K562 (cell line): Measurements from ENCODE around the gene IARS2. TPM values are rescaled to one million over a fixed set of nuclear protein-coding genes. Genes with fewer than 3 reads are reported as not detected.
A peak's percentile ranks its signal among the peaks of the same experiment; 100 is the strongest.

Source experiments
- MED1 ChIP-seq: sonication (generic); formaldehyde crosslinking; IDR thresholded peaks from 2 replicates; pipeline ENCODE4 v1.8.1; 2023; ENCODE audit warnings: missing genetic modification reagents, borderline replicate concordance
- PHB ChIP-seq: fragments of 250-450 bp; sonication (Bioruptor Pico); IDR thresholded peaks from 2 replicates; pipeline ENCODE4 v1.5.0; 2021
- POLR3G ChIP-seq: IDR thresholded peaks from 2 replicates; pipeline ENCODE4 v1.6.1; 2011; ENCODE audit not compliant: insufficient read length, insufficient replicate concordance; ENCODE audit errors: extremely low read depth
- RBM25 ChIP-seq: fragments of 200-400 bp; formaldehyde crosslinking; IDR thresholded peaks from 2 replicates; pipeline ENCODE4 v1.6.1; 2018; ENCODE audit warnings: low read length, low read depth, moderate library complexity; ENCODE audit not compliant: severe bottlenecking
- RHOXF2B ChIP-seq: fragments of 250-450 bp; sonication (Bioruptor Pico); conservative IDR thresholded peaks from 2 replicates; pipeline ENCODE4 v1.5.1; 2021
- SMARCA4 ChIP-seq: fragments of 450-650 bp; IDR thresholded peaks from 2 replicates; pipeline ENCODE4 v1.6.1; 2016
- SRSF9 ChIP-seq: fragments of 200-400 bp; formaldehyde crosslinking; IDR thresholded peaks from 2 replicates; pipeline ENCODE4 v1.6.1; 2017; ENCODE audit warnings: low read depth, low read length, borderline replicate concordance
- TBP ChIP-seq: optimal IDR thresholded peaks from 2 replicates; pipeline ENCODE3; 2011; ENCODE audit warnings: low read depth, low read length, improper control_type of control experiment
- ZC3H4 ChIP-seq: sonication (generic); formaldehyde crosslinking; IDR thresholded peaks from 2 replicates; pipeline ENCODE4 v1.9.0; 2021; ENCODE audit warnings: missing genetic modification reagents, borderline replicate concordance
- ZKSCAN8 ChIP-seq: fragments of 200-800 bp; sonication (Bioruptor generic); IDR thresholded peaks from 2 replicates; pipeline ENCODE4 v1.6.1; 2016; ENCODE audit warnings: missing genetic modification characterization, missing compliant biosample characterization
- ZNF174 ChIP-seq: fragments of 250-450 bp; sonication (Bioruptor Pico); IDR thresholded peaks from 2 replicates; pipeline ENCODE4 v1.4.0; 2020; ENCODE audit warnings: mild to moderate bottlenecking
- ZNF311 ChIP-seq: fragments of 250-450 bp; sonication (Bioruptor Pico); IDR thresholded peaks from 2 replicates; pipeline ENCODE4 v1.4.0; 2020; ENCODE audit warnings: mild to moderate bottlenecking, moderate library complexity
- polyA plus RNA-seq, 8 experiments: library from polyadenylated mRNA; depleted of rRNA in 4 of 8; stranded (reverse) in 5 of 8; unstranded in 3 of 8; fragments of >200 nt; fragmentation: Nextera tagmentation in 2 of 8; fragmentation: Illumina TruSeq in 1 of 8; extraction: Ambion mirVana in 2 of 8; extraction: Trizol in 1 of 8; gene quantifications; 2 replicates each; pipeline versions ENCODE4 v1.2.1 to v1.2.3, GENCODE V29; 2011 to 2014; ENCODE audit warnings: inconsistent platforms in 1 of 8, missing spikeins in 1 of 8
- total RNA-seq, 7 experiments: library from RNA; depleted of rRNA in 6 of 7; stranded (reverse); fragments of >200 nt in 6 of 7; fragmentation: Illumina TruSeq in 2 of 7; extraction: Trizol in 2 of 7; gene quantifications; 2 replicates each; pipeline versions ENCODE4 v1.2.1 to v1.2.3, GENCODE V29; 2011 to 2021; ENCODE audit warnings: low replicate concordance in 1 of 7
- TF ChIP-seq, protein P1 (sequence below), 3 experiments: fragments of 200-800 bp in 1 of 3; sonication (Bioruptor generic) in 1 of 3; sonication (generic) in 1 of 3; formaldehyde crosslinking in 1 of 3; IDR thresholded peaks; 2 replicates each; pipeline versions ENCODE4 v1.6.1 to v1.8.0; 2016 to 2022; ENCODE audit warnings: mild to moderate bottlenecking in 2 of 3, missing compliant biosample characterization in 2 of 3, missing genetic modification characterization in 2 of 3, missing genetic modification reagents in 1 of 3
- TF ChIP-seq, protein P2 (sequence below): fragments of 450-650 bp; IDR thresholded peaks from 2 replicates; pipeline ENCODE4 v1.6.1; 2017; ENCODE audit warnings: antibody characterized with exemption, mild to moderate bottlenecking
- TF ChIP-seq, protein P3 (sequence below): fragments of 250-450 bp; sonication (Bioruptor Pico); IDR thresholded peaks from 2 replicates; pipeline ENCODE4 v1.8.0; 2022; ENCODE audit warnings: inconsistent platforms
- TF ChIP-seq, protein P4 (sequence below): conservative IDR thresholded peaks from 2 replicates; pipeline ENCODE4 v1.6.1; 2011; ENCODE audit warnings: low read depth, mild to moderate bottlenecking, low read length; ENCODE audit not compliant: control insufficient read depth
- TF ChIP-seq, protein P5 (sequence below): fragments of 450-650 bp; formaldehyde crosslinking; IDR thresholded peaks from 2 replicates; pipeline ENCODE4 v1.4.0; 2020; ENCODE audit warnings: mild to moderate bottlenecking, mixed read lengths

IARS2 gene
- total and polyA plus RNA-seq, 9 of the 15 experiments (the other 6 are each of a cell fraction or from before 2014, with no cell fraction given), result 39.6 to 127 (median 93.8) TPM

DNA sequence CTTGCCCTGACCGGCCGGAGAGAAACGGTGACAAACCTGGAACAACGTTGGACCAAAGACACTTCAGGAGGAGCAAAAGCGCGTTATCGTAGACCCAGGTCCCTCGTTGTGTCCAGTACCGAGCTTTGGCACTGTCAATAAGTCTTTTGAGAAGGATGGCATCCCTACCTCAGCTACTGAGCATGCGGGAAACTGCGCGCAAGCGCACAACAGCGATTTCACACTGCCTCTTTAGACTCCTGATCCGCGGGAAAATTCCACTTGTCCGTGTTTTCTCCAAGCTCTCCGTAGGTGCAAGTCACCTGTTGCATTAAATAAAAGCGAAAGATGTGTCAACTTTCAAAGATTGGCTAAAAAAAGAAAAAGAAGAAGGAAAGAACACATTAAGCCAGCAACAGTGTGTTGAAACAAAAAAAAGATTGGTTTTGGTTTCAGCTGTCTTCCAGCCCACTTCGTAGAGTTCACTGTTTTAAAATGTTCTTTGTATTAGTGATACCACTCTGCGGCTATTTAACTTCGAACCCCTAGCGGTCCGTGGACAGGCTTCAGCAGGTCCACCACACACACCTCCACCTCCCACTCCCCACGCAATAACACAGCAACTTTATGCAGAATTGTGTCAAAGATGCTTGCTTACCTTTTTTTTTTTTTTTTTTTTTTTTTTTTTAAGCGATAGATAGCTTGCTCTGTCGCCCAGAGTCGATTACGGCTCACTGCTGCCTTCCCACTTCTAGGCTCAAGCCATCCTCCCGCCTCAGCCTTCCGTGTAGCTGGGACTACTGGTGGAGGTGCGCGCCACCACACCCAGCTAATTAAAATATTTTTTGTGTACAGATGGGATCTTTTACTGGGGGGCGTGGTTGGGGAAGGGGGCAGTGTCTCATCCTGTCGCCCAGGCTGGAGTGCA lies 4.0 kb upstream of the IARS2 start, which contains the start of gene BPNT1 (continued):
- TF ChIP-seq, protein P1, sequence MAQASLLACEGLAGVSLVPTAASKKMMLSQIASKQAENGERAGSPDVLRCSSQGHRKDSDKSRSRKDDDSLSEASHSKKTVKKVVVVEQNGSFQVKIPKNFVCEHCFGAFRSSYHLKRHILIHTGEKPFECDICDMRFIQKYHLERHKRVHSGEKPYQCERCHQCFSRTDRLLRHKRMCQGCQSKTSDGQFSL (CRISPR knock-in tag; IDR thresholded peaks at IDR 0.05), result no peak
- TF ChIP-seq, protein P1 (tag; IDR thresholded peaks at IDR 0.05), result no peak
- TF ChIP-seq ZC3H4 (no peak), ZKSCAN8 (CRISPR knock-in tag) (no peak), SMARCA4 (peak; percentile 53), POLR3G (no peak), RHOXF2B (CRISPR knock-in tag) (no peak), ZNF174 (CRISPR knock-in tag) (no peak), ZNF311 (CRISPR knock-in tag) (0 out of 2 replicates have a peak, but pooled peaks have one; percentile 43), SRSF9 (no peak), TBP (peak; percentile 87), PHB (CRISPR knock-in tag) (no peak), RBM25 (no peak), MED1 (CRISPR knock-in tag) (no peak)
- TF ChIP-seq, protein P2, sequence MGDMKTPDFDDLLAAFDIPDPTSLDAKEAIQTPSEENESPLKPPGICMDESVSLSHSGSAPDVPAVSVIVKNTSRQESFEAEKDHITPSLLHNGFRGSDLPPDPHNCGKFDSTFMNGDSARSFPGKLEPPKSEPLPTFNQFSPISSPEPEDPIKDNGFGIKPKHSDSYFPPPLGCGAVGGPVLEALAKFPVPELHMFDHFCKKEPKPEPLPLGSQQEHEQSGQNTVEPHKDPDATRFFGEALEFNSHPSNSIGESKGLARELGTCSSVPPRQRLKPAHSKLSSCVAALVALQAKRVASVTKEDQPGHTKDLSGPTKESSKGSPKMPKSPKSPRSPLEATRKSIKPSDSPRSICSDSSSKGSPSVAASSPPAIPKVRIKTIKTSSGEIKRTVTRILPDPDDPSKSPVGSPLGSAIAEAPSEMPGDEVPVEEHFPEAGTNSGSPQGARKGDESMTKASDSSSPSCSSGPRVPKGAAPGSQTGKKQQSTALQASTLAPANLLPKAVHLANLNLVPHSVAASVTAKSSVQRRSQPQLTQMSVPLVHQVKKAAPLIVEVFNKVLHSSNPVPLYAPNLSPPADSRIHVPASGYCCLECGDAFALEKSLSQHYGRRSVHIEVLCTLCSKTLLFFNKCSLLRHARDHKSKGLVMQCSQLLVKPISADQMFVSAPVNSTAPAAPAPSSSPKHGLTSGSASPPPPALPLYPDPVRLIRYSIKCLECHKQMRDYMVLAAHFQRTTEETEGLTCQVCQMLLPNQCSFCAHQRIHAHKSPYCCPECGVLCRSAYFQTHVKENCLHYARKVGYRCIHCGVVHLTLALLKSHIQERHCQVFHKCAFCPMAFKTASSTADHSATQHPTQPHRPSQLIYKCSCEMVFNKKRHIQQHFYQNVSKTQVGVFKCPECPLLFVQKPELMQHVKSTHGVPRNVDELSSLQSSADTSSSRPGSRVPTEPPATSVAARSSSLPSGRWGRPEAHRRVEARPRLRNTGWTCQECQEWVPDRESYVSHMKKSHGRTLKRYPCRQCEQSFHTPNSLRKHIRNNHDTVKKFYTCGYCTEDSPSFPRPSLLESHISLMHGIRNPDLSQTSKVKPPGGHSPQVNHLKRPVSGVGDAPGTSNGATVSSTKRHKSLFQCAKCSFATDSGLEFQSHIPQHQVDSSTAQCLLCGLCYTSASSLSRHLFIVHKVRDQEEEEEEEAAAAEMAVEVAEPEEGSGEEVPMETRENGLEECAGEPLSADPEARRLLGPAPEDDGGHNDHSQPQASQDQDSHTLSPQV, result peak; percentile 13; the same call in 1 of the 2 replicates
- TF ChIP-seq, protein P3, sequence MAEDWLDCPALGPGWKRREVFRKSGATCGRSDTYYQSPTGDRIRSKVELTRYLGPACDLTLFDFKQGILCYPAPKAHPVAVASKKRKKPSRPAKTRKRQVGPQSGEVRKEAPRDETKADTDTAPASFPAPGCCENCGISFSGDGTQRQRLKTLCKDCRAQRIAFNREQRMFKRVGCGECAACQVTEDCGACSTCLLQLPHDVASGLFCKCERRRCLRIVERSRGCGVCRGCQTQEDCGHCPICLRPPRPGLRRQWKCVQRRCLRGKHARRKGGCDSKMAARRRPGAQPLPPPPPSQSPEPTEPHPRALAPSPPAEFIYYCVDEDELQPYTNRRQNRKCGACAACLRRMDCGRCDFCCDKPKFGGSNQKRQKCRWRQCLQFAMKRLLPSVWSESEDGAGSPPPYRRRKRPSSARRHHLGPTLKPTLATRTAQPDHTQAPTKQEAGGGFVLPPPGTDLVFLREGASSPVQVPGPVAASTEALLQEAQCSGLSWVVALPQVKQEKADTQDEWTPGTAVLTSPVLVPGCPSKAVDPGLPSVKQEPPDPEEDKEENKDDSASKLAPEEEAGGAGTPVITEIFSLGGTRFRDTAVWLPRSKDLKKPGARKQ (CRISPR knock-in tag), result no peak
- TF ChIP-seq, protein P4, sequence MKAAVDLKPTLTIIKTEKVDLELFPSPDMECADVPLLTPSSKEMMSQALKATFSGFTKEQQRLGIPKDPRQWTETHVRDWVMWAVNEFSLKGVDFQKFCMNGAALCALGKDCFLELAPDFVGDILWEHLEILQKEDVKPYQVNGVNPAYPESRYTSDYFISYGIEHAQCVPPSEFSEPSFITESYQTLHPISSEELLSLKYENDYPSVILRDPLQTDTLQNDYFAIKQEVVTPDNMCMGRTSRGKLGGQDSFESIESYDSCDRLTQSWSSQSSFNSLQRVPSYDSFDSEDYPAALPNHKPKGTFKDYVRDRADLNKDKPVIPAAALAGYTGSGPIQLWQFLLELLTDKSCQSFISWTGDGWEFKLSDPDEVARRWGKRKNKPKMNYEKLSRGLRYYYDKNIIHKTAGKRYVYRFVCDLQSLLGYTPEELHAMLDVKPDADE, result no peak
- TF ChIP-seq, protein P5, sequence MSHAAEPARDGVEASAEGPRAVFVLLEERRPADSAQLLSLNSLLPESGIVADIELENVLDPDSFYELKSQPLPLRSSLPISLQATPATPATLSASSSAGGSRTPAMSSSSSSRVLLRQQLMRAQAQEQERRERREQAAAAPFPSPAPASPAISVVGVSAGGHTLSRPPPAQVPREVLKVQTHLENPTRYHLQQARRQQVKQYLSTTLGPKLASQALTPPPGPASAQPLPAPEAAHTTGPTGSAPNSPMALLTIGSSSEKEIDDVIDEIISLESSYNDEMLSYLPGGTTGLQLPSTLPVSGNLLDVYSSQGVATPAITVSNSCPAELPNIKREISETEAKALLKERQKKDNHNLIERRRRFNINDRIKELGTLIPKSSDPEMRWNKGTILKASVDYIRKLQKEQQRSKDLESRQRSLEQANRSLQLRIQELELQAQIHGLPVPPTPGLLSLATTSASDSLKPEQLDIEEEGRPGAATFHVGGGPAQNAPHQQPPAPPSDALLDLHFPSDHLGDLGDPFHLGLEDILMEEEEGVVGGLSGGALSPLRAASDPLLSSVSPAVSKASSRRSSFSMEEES (CRISPR knock-in tag), result no peak
